GM19025 (cell line): ENCODE measurements around the gene BRME1.
"Not testable (repeated sequence)": the region's sequence is repeated elsewhere in the genome, so short reads cannot be mapped to it uniquely, and the experiment has no call there.

ENCODE experiments used
- ATAC-seq: cut with Tn5 transposase; IDR thresholded peaks from one replicate; pipeline ENCODE4 v1.9.1; 2021; ENCODE audit warnings: mild to moderate bottlenecking, low read depth, moderate library complexity; ENCODE audit not compliant: unreplicated experiment

The BRME1 gene

GRCh38 chr19:13870873-13871272 is 35.0 kb downstream of the BRME1 start:
- ATAC-seq, result no peak

DNA sequence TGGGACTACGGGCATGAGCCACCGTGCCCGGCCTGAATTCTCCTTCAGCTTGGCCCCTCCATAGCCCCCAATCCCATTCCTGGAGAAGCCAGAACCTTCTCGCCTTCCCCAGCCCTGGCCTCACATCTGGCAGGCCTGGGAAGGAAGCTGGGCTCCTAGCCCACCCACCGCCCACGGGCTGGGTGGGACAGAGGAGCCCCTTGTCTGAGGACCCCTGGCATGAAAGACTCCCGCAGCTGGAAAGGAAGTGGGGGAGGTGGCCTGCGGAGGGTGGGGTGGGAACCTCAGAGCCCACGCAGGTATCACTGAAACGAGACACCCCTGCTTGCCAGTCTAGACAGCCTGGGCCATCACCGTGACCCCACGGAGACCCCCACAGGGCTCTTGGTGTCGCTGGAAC is 36.6 kb downstream of the BRME1 start:
- no peak for ATAC-seq

GRCh38 chr19:13868663-13869062 is 37.3 kb downstream of the BRME1 start:
- no peak for ATAC-seq

- no peak for ATAC-seq
Measured at GRCh38 chr19:13866463-13867046, 39.4 kb downstream of the BRME1 start.

DNA sequence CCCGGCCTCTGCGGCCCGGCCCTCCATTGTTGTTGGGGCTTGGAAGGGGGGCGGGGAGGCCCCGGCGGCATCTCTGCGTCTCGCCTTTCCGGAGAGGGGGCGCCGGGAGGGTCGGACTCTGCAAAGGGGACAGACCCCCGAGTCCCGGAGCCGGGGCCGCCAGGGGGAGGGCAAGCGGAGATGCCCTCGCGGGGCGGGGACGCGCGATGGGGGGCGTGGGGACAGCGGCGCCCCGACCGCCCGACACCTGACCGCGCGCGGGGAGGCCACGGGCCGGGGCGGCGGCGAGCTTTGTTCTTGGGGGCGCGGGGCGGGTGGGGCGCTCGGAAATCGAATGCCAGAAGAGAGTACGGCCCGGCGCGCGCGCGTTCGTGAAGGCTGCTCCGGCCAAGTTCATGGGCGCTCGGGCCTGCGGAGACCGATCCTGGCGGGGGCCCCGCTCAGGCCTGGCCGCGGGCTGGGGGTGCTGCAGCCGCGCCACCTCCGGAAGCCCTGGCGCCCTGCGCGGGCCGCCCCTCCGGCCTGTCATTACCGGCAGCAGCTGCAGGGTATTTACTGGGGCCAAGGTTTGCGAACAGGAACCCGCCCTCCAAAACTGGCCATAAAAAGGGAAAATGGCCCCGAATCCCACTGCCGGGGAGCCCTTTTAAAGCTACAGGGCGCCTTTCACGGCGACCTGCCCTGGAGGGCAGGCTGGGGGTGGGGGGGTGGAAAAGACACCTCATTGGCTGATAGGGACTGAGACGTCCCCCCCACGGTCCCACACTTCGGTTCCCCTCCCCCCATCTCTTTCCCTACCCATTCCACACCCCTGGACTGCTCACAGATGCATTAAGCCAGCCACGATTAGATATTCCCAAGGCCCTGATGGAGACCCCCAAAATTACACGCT is 40.1 kb downstream of the BRME1 start:
- no peak for ATAC-seq

DNA sequence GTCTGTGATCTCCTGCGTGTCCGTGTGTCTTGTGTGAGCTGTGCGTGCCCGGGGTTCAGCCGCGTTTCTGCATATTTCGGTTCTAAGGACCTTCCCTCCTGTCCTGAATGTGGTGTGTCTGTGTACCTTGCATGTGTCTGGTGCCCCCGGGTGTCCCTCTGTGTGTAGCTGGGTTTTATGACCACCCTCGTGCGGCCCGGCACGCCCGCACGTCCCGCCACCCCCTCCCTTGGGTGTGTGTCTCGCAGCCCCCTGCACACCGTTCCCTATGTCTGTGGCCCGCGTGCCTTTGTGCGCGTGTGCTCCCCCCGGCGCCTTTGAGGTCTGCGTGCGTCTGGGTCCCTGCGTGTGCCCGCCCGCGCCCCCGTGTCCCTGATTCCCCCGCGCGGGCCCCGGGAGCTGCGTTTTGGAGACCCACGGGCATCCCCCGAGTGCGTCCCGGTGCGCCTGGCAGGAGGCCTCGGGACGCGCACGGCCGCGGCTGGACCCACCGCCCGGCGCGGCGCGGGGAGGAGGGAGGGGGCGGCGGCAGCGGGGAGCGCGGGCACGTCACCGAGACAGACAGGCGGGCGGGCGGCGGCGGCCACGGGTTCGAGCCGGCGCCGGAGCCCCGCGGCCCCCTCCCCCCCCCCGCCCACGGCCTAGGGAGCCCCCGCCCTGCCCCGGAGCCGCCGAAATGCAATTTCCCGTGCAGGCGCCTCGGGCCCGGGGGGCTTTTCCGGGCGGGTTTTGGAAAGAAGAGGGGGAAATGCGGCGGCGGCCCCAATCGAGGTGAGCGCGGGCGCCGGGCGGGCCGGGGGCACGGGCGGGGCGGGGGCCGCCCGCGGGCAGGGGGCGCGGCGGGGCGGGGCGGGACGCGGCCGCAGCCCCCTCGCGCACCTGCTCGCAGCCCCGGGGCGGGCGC is 41.0 kb downstream of the BRME1 start:
- no peak for ATAC-seq

- ATAC-seq, result no peak
Measured at GRCh38 chr19:13864046-13864666, 41.8 kb downstream of the BRME1 start.

DNA sequence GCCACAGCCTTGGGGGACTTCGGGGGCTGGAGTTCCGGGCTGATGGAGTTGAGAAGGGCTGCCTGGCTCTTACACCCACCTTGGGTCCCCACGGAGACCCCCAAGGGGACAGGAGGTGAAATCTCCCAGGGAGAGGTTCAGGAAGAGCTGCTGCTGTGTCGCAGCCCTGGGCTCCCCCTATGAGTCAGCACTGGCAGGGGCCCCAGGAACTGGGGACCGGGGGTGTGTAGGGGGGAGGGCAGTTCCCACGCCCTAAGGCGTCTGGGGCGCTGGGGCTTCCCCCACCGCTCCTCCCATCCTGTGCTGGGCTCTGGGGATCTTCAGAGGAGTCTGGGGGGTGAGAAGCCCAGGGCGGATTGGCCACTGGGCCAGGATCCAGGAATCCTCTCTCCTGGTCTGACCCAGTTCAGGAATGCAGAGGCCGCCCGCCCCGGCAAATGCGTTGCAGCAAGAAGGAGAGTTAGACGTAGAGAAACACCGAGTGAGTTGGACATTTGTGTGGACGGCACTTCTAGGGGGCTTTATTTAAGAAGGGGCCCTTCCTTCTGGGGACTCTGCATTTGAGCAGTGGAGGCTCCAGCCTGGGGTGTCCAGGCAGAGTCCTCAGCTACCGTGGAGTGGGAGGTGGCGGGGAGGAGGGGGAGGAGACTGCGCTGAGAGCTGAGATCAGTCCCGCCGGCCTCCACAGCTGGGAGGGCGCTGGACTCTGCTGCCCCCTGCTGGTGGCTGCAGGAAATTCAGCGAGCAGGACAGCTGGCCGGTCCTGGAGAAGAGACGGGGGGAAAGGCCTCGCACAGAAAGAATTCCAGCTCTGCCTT is 44.0 kb downstream of the BRME1 start:
- peak; percentile 75 for ATAC-seq

DNA sequence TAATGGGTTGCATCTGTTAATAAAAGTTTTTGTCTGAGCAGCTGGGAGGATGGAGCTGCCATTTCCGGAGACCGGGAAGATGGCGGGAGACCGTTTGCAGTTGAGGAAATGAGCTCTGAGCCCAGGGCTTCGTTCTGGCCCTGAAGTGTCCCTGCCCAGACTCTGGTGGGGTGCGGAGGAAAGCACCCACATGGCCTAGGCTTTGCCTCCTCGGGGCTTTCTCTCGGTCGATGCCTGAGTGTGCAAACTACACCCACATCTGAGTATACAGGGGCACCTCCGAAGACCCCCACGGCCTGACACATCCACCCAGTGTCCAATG is 44.6 kb downstream of the BRME1 start:
- peak; percentile 31 for ATAC-seq

DNA sequence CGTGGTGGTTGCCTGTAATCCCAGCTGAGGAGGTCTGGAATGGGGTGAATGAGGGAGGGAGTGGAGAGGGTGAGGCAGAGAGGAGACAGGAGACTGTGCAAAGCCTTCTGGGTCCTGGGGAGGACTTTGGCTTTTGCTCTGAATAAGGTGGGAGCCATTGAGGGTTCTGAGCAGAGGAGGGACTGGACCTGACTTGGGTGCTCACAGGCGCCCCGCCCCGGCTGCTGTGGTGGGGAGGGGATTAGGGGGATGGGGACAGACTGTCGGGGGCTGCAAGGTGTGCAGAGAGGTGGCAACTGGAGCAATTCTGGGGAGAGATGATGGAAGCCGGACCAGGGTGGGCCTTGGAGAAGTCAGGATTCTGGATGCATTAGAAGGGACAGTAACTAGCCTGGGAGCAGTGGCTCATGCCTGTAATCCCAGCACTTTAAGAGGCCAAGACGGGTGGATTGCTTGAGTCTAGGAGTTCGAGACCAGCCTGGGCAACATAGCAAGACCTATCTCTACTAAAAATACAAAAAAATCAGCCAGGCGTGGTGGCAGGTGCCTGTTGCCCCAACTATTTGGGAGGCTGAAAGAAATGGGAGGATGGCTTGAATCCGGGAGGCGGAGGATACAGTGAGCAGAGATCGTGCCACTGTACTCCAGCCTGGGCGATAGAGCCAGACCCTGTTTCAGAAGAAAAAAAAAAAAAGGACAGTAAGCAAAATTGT is 45.1 kb downstream of the BRME1 start:
- ATAC-seq, result no peak

- ATAC-seq, result no peak
Measured at GRCh38 chr19:13859361-13859880, 46.5 kb downstream of the BRME1 start.

DNA sequence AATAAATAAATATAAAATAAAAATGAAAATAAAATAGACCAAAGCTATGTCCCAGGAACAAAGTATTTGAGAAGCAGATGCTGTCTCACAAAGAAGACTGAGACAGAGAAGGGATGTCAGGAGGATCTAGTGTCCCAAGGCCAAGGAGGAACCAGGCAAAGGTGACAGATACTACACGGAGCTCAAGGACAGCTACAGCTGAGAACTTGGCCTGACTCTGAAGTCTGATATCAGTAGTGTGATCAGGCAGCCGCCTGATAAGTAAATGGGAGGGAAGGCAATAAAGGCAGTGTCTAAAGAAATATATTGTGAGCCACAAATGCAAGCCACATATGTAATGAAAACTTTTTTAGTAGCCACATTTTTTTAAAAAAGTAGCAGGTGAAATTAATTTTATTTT is 49.4 kb downstream of the BRME1 start:
- ATAC-seq, result no peak

- not testable (repeated sequence) for ATAC-seq
Measured at GRCh38 chr19:13852171-13852707, 53.7 kb downstream of the BRME1 start.

- ATAC-seq, result not testable (repeated sequence)
Measured at GRCh38 chr19:13851734-13852114, 54.2 kb downstream of the BRME1 start.

DNA sequence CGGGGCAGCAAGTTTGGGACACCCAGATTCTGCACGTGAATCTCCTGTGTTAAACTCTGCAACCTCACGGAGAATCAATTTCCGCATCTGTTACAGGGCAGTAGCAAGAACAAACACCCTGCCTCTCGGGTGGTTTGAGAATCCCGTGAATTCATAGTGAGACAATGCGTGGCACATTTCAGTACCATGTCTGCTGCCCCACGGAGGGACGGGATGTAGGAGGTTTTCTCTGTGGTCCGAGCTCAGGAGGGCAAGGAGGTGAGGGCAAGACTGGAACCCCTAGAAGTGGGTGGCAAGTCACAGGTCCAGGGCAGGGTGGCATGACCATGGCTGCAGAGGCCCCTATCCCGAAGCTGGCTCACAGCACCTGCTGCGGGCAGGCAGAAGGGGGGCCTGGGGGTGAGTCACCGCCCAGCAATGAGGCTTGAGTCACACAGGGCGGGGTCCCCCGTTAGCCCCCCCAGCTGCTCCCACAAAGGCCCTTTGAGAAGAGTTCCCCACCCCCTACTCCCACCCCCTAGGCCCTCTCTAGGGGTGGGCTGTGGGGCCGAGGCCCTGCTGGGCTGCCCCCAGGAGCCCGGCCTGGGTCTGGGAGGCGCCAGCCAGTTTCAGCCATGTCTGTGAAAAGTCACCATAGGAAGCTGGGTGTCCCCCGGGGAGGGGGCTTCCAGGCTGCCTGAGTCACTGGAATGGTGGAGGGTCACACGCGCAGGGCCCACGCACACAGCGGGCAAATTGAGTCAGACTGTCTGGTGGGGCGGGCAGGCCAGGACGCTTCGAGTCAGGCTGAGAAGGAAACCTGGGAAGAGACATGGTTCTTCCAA is 54.8 kb downstream of the BRME1 start:
- ATAC-seq, result no peak

GRCh38 chr19:13849991-13850909 is 55.7 kb downstream of the BRME1 start:
- no peak for ATAC-seq
